GM12865 (cell line): ENCODE results near the gene UNC5B.

ENCODE experiments used
- DNase-seq: peaks from one replicate; pipeline ENCODE4 v3.0.0; 2010; ENCODE audit warnings: low read depth
- H3K4me3 ChIP-seq: 2 replicates; pipeline ENCODE4 v1.5.1; 2011; ENCODE audit warnings: mild to moderate bottlenecking, low read depth, low read length, control low read depth
- TF ChIP-seq, protein P1 (sequence below): IDR thresholded peaks from 2 replicates; pipeline ENCODE4 v1.5.1; 2011; ENCODE audit warnings: low read length, control low read depth, low read depth, inconsistent platforms; ENCODE audit not compliant: insufficient read depth; ENCODE audit errors: missing control alignments

Gene UNC5B

DNA sequence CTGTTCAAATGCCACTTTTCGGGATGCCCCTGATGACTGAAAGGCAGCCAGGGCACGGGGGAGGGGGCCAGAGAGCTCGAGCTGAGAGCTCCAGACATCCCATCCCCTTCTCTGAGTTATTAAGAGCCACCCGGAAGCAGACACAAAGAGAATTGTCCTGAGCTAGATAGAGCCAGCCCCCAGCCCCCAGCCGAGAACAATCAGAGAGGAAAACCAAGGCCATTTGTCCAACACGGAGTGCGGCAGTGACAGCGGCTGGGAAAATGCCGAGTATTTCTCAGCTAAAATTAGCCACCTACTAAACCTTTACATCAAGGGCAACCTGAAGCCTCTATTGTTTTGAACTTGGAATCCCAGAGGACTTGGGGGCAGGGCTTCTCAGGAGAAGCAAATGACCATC lies 51.0 kb downstream of the UNC5B start:
- no peak overlapping the region for H3K4me3 ChIP-seq
- TF ChIP-seq, protein P1, sequence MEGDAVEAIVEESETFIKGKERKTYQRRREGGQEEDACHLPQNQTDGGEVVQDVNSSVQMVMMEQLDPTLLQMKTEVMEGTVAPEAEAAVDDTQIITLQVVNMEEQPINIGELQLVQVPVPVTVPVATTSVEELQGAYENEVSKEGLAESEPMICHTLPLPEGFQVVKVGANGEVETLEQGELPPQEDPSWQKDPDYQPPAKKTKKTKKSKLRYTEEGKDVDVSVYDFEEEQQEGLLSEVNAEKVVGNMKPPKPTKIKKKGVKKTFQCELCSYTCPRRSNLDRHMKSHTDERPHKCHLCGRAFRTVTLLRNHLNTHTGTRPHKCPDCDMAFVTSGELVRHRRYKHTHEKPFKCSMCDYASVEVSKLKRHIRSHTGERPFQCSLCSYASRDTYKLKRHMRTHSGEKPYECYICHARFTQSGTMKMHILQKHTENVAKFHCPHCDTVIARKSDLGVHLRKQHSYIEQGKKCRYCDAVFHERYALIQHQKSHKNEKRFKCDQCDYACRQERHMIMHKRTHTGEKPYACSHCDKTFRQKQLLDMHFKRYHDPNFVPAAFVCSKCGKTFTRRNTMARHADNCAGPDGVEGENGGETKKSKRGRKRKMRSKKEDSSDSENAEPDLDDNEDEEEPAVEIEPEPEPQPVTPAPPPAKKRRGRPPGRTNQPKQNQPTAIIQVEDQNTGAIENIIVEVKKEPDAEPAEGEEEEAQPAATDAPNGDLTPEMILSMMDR, result no peak
- no peak for DNase-seq

GRCh38 chr10:71264345-71265200 lies 52.2 kb downstream of the UNC5B start:
- no peak overlapping the region for H3K4me3 ChIP-seq
- no peak for DNase-seq
- TF ChIP-seq, protein P1, result no peak

DNA sequence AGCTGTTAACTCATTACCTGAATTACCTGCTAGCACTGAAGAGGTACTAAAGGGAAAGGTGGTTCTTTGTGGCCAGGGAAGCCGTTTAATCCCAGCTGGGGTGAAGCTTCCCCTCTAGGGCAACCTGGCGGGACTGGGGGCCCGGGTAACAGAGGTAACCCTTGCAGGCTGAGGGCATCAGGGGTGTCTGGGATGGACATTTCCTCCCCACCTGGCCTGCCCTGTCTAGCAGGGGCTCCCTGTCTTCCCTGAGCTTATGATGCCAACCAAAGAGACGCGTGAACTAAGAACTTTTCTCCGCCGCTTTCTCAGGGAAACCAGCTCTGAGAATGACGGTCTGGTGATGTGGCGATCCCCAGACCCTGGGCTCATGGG lies 52.8 kb downstream of the UNC5B start:
- TF ChIP-seq, protein P1, result no peak
- no peak overlapping the region for H3K4me3 ChIP-seq
- no peak for DNase-seq

- H3K4me3 ChIP-seq, result no peak overlapping the region
- TF ChIP-seq, protein P1, result no peak
- DNase-seq, result no peak
These were observed 53.3 kb downstream of the UNC5B start for GRCh38 chr10:71265618-71266146.

DNA sequence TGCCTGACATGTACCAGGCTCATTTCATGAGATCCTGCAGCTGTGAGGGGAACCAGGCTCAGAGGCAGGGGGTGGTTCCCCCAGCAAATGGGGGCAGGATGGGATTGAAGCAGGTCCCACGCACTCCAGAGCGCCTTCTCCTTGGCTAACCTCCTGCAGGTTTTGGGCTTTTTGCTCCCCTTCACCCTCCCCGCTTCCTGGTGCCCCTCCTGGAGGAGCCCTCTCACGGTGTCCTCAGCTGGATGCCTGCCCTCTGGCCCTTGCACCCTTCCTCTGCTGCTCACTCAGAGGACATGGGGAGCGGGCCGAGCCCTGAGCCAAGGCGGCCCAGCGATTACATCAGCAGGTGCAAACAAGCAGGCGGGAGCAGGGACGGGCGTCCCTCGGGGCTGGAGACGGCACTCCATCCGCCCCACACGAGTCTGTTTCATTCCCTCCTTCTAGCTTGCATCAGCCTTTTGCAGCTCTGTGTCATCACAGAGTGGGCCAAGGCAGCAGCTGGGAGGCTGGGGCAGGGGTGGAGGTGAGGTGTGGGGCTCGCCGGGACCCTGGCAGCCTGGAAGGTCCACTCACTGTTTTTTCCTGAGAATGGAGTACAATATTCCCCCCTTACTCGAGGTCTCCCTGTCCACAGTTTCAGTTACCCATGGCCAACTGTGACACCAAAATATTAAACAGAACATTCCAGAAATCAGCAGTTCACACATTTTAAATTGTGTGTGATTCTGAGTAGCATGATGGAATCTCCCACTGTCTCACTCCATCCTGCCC lies 54.0 kb downstream of the UNC5B start:
- DNase-seq, result no peak
- no peak overlapping the region for H3K4me3 ChIP-seq
- TF ChIP-seq, protein P1, result no peak

GRCh38 chr10:71266918-71267442 lies 54.6 kb downstream of the UNC5B start:
- no peak overlapping the region for H3K4me3 ChIP-seq
- TF ChIP-seq, protein P1, result no peak
- no peak for DNase-seq
